Activated CD8-positive, alpha-beta T cell treated with anti-CD3 and anti-CD28 coated beads for 36 hours (primary cell): Measurements from ENCODE around the gene NPY4R2. TPM values are rescaled to one million over a fixed set of nuclear protein-coding genes. Genes with fewer than 3 reads are reported as not detected.
"Not testable (repeated sequence)": the region's sequence is repeated elsewhere in the genome, so short reads cannot be mapped to it uniquely, and the experiment has no call there.

ENCODE experiments used
- ATAC-seq: fragments of 200-7000 bp; cut with Tn5 transposase; one replicate; pipeline ENCODE4 v1.10.0; 2021; ENCODE audit warnings: mild to moderate bottlenecking, moderate library complexity
- CTCF ChIA-PET: fragments of 350-600 bp; sonication (Branson Sonifier 250); formaldehyde crosslinking; loops from one replicate; lab custom pipeline; 2021; ENCODE audit warnings: antibody characterized with exemption; lab: Charles Lee
- POLR2A ChIA-PET: fragments of 350-600 bp; sonication (Branson Sonifier 250); formaldehyde crosslinking; loops from one replicate; lab custom pipeline; 2021; ENCODE audit warnings: antibody characterized with exemption; lab: Charles Lee
- DNase-seq: peaks from one replicate; pipeline ENCODE4 v3.0.0-alpha.2; 2020
- H3K27ac Mint-ChIP-seq: one replicate; pipeline ENCODE4 v1.8.0; 2021; ENCODE audit warnings: mild to moderate bottlenecking, mixed read lengths
- H3K27me3 Mint-ChIP-seq: one replicate; pipeline ENCODE4 v1.8.0; 2021; ENCODE audit warnings: mixed read lengths
- H3K36me3 Mint-ChIP-seq: one replicate; pipeline ENCODE4 v1.8.0; 2021; ENCODE audit warnings: low read depth, mixed read lengths
- H3K4me1 Mint-ChIP-seq: one replicate; pipeline ENCODE4 v1.8.0; 2021; ENCODE audit warnings: low read depth, mixed read lengths
- H3K4me3 Mint-ChIP-seq: one replicate; pipeline ENCODE4 v1.8.0; 2021; ENCODE audit warnings: mild to moderate bottlenecking, moderate library complexity, mixed read lengths
- H3K9me3 Mint-ChIP-seq: one replicate; pipeline ENCODE4 v1.8.0; 2021; ENCODE audit warnings: mixed read lengths
- intact Hi-C: fragments of 100-400 bp; cut with micrococcal nuclease; formaldehyde crosslinking; loops from one replicate; pipeline ENCODE4 v1.10.0; 2022
- total RNA-seq, 2 experiments: library from RNA; stranded (reverse); gene quantifications; one replicate each; pipeline ENCODE4 v1.2.3, GENCODE V29; 2021

Gene NPY4R2
- total RNA-seq, 2 experiments from 2014 or later = not detected

GRCh38 chr10:47909333-47909732 is 9.1 kb upstream of the NPY4R2 start:
- ATAC-seq, H3K9me3 Mint-ChIP-seq, POLR2A ChIA-PET, CTCF ChIA-PET, H3K4me3 Mint-ChIP-seq, H3K27ac Mint-ChIP-seq, H3K36me3 Mint-ChIP-seq, H3K4me1 Mint-ChIP-seq, DNase-seq, H3K27me3 Mint-ChIP-seq, intact Hi-C loops: not testable (repeated sequence)

- DNase-seq, H3K36me3 Mint-ChIP-seq, CTCF ChIA-PET, ATAC-seq, H3K27me3 Mint-ChIP-seq, intact Hi-C loops, POLR2A ChIA-PET, H3K27ac Mint-ChIP-seq, H3K4me1 Mint-ChIP-seq, H3K9me3 Mint-ChIP-seq, H3K4me3 Mint-ChIP-seq: not testable (repeated sequence)
These were observed 8.0 kb upstream of the NPY4R2 start for GRCh38 chr10:47910486-47910885.

GRCh38 chr10:47914052-47914451 is 4.4 kb upstream of the NPY4R2 start:
- not testable (repeated sequence) for H3K27ac Mint-ChIP-seq, H3K27me3 Mint-ChIP-seq

GRCh38 chr10:47915849-47916548 is 2.5 kb upstream of the NPY4R2 start:
- not testable (repeated sequence) for H3K4me1 Mint-ChIP-seq

More at GRCh38 chr10:47914052-47914451, 4.4 kb upstream of the NPY4R2 start:
- CTCF ChIA-PET, H3K36me3 Mint-ChIP-seq, DNase-seq, ATAC-seq, intact Hi-C loops, H3K9me3 Mint-ChIP-seq, H3K4me3 Mint-ChIP-seq, POLR2A ChIA-PET, H3K4me1 Mint-ChIP-seq: not testable (repeated sequence)

GRCh38 chr10:47920610-47921009 is 2.1 kb downstream of the NPY4R2 start:
- CTCF ChIA-PET, POLR2A ChIA-PET, H3K27ac Mint-ChIP-seq, H3K27me3 Mint-ChIP-seq, H3K4me1 Mint-ChIP-seq, H3K9me3 Mint-ChIP-seq, ATAC-seq, DNase-seq, intact Hi-C loops, H3K36me3 Mint-ChIP-seq, H3K4me3 Mint-ChIP-seq: not testable (repeated sequence)

More at GRCh38 chr10:47915849-47916548, 2.5 kb upstream of the NPY4R2 start:
- H3K4me3 Mint-ChIP-seq, intact Hi-C loops, ATAC-seq, H3K27me3 Mint-ChIP-seq, DNase-seq, CTCF ChIA-PET, POLR2A ChIA-PET, H3K27ac Mint-ChIP-seq, H3K36me3 Mint-ChIP-seq, H3K9me3 Mint-ChIP-seq: not testable (repeated sequence)

GRCh38 chr10:47922503-47922902 is 4.0 kb downstream of the NPY4R2 start:
- H3K27ac Mint-ChIP-seq, ATAC-seq, CTCF ChIA-PET, H3K4me3 Mint-ChIP-seq, H3K9me3 Mint-ChIP-seq, POLR2A ChIA-PET, H3K4me1 Mint-ChIP-seq, intact Hi-C loops, DNase-seq, H3K27me3 Mint-ChIP-seq, H3K36me3 Mint-ChIP-seq: not testable (repeated sequence)

- H3K27ac Mint-ChIP-seq, DNase-seq, POLR2A ChIA-PET, H3K9me3 Mint-ChIP-seq, H3K4me1 Mint-ChIP-seq, H3K36me3 Mint-ChIP-seq, ATAC-seq, H3K27me3 Mint-ChIP-seq, CTCF ChIA-PET, intact Hi-C loops, H3K4me3 Mint-ChIP-seq: not testable (repeated sequence)
These were observed 6.2 kb downstream of the NPY4R2 start for GRCh38 chr10:47924628-47925027.

GRCh38 chr10:47927147-47927916 is 8.9 kb downstream of the NPY4R2 start:
- intact Hi-C loops, ATAC-seq, H3K4me1 Mint-ChIP-seq, H3K27ac Mint-ChIP-seq, H3K36me3 Mint-ChIP-seq, H3K27me3 Mint-ChIP-seq, CTCF ChIA-PET, DNase-seq, H3K4me3 Mint-ChIP-seq, H3K9me3 Mint-ChIP-seq, POLR2A ChIA-PET: not testable (repeated sequence)

- POLR2A ChIA-PET, H3K36me3 Mint-ChIP-seq, DNase-seq, H3K9me3 Mint-ChIP-seq, ATAC-seq, H3K4me3 Mint-ChIP-seq, intact Hi-C loops, H3K27ac Mint-ChIP-seq, H3K27me3 Mint-ChIP-seq, CTCF ChIA-PET, H3K4me1 Mint-ChIP-seq: not testable (repeated sequence)
These were observed 9.8 kb downstream of the NPY4R2 start for GRCh38 chr10:47928225-47928624.

- ATAC-seq, CTCF ChIA-PET, H3K4me3 Mint-ChIP-seq, H3K27me3 Mint-ChIP-seq, H3K9me3 Mint-ChIP-seq, DNase-seq, intact Hi-C loops, H3K4me1 Mint-ChIP-seq, H3K36me3 Mint-ChIP-seq, H3K27ac Mint-ChIP-seq, POLR2A ChIA-PET: not testable (repeated sequence)
These were observed 14.4 kb downstream of the NPY4R2 start for GRCh38 chr10:47932824-47933223.

GRCh38 chr10:47933462-47933861 is 15.0 kb downstream of the NPY4R2 start:
- H3K36me3 Mint-ChIP-seq, H3K27ac Mint-ChIP-seq, intact Hi-C loops, H3K27me3 Mint-ChIP-seq, H3K4me1 Mint-ChIP-seq, DNase-seq, H3K4me3 Mint-ChIP-seq, ATAC-seq, H3K9me3 Mint-ChIP-seq, CTCF ChIA-PET, POLR2A ChIA-PET: not testable (repeated sequence)

GRCh38 chr10:47936772-47937228 is 18.3 kb downstream of the NPY4R2 start:
- not testable (repeated sequence) for H3K27ac Mint-ChIP-seq

More at GRCh38 chr10:47936772-47937228, 18.3 kb downstream of the NPY4R2 start:
- H3K36me3 Mint-ChIP-seq, CTCF ChIA-PET, H3K4me3 Mint-ChIP-seq, POLR2A ChIA-PET, ATAC-seq, H3K27me3 Mint-ChIP-seq, DNase-seq, intact Hi-C loops, H3K9me3 Mint-ChIP-seq, H3K4me1 Mint-ChIP-seq: not testable (repeated sequence)
